ENCODE results near the gene RPS6KC1. TPM values are rescaled to one million over a fixed set of nuclear protein-coding genes. Genes with fewer than 3 reads are reported as not detected.

RPS6KC1 gene
- polyA plus RNA-seq, 1 donor (not counting 4 experiments of a cell fraction or from before 2014, with no cell fraction given): 13.0 TPM

GRCh38 chr1:213015099-213016050, 35.7 kb upstream of the RPS6KC1 start, which contains the start of gene ANGEL2:
TSS of gene ANGEL2 (minus strand) at chr1:213015867. CDS start at chr1:213015671, 196 bp downstream.
- Histone ChIP-seq H3K36me3 (ENCODE audit: control insufficient read depth in 2 of 2, extremely low read depth in 1 of 2, insufficient read depth in 2 of 2, low read length in 2 of 2) (peaks cover 0 to 5% of the 10 kb centered on the region in 2 experiments), H3K9me3 (ENCODE audit: control insufficient read depth, low read depth, low read length) (no peaks in the 10 kb centered on the region), H3K27ac (ENCODE audit: control insufficient read depth, insufficient read depth, low read length) (peak within 1 kb of the TSS; percentile 77), H3K4me3 (ENCODE audit: control insufficient read depth in 2 of 3, extremely low read depth in 1 of 3, insufficient read depth in 2 of 3, low read depth in 1 of 3, low read length in 3 of 3) (peak within 1 kb of the TSS; percentile 68 to 93 (median 84)), H3K4me2 (ENCODE audit: control insufficient read depth, extremely low read depth, insufficient read depth, low read depth, low read length) (peak within 1 kb of the TSS; percentile 74), H3K9ac (ENCODE audit: control insufficient read depth, extremely low read depth, insufficient read depth, low read length) (peak within 1 kb of the TSS; percentile 87), H3K27me3 (ENCODE audit: control insufficient read depth, extremely low read depth, insufficient read depth, low read length) (no peaks in the 10 kb centered on the region), H4K20me1 (ENCODE audit: control insufficient read depth, extremely low read depth, insufficient read depth, low read length) (no peaks in the 10 kb centered on the region), H3K79me2 (ENCODE audit: control insufficient read depth, insufficient read depth, low read length) (peaks cover 31% of the 10 kb centered on the region), H3K9me1 (ENCODE audit: control insufficient read depth, extremely low read depth, insufficient read depth, low read length) (no peaks in the 10 kb centered on the region), H3K4me1 (ENCODE audit: control insufficient read depth, extremely low read depth, insufficient read depth, low read length) (peaks cover 5% of the 10 kb centered on the region), H2AFZ (ENCODE audit: control insufficient read depth, low read length) (peak within 1 kb of the TSS; percentile 99)
- TF ChIP-seq EZH2 (IDR thresholded peaks at IDR 0.05; ENCODE audit: low read length) (no peak), CTCF (optimal IDR thresholded peaks at IDR 0.05 in 1 of 3, IDR thresholded peaks at IDR 0.05 in 1 of 3, conservative IDR thresholded peaks at IDR 0.05 in 1 of 3; ENCODE audit: extremely low read depth in 1 of 3, insufficient read depth in 2 of 3, low read length in 3 of 3) (no peak)
- FAIRE-seq: peak; percentile 62
- dilution Hi-C loops (cut with MboI; ENCODE audit: extremely low pct_ligation_motif_present, low sequenced_read_pairs): no loop called here
- DNase-seq (ENCODE audit: low read depth, low spot score): peak; percentile 77

- Histone ChIP-seq H2AFZ (ENCODE audit: control insufficient read depth, low read length) (no peak overlapping the region), H3K4me2 (ENCODE audit: control insufficient read depth, extremely low read depth, insufficient read depth, low read depth, low read length) (no peak overlapping the region), H3K4me3 (ENCODE audit: control insufficient read depth in 2 of 3, extremely low read depth in 1 of 3, insufficient read depth in 2 of 3, low read depth in 1 of 3, low read length in 3 of 3) (no peak overlapping the region), H3K27me3 (ENCODE audit: control insufficient read depth, extremely low read depth, insufficient read depth, low read length) (no peaks in the 10 kb centered on the region), H4K20me1 (ENCODE audit: control insufficient read depth, extremely low read depth, insufficient read depth, low read length) (no peaks in the 10 kb centered on the region), H3K27ac (ENCODE audit: control insufficient read depth, insufficient read depth, low read length) (no peak overlapping the region), H3K4me1 (ENCODE audit: control insufficient read depth, extremely low read depth, insufficient read depth, low read length) (peaks cover 5% of the 10 kb centered on the region), H3K79me2 (ENCODE audit: control insufficient read depth, insufficient read depth, low read length) (peaks cover 23% of the 10 kb centered on the region), H3K9me3 (ENCODE audit: control insufficient read depth, low read depth, low read length) (no peaks in the 10 kb centered on the region), H3K9me1 (ENCODE audit: control insufficient read depth, extremely low read depth, insufficient read depth, low read length) (no peaks in the 10 kb centered on the region), H3K9ac (ENCODE audit: control insufficient read depth, extremely low read depth, insufficient read depth, low read length) (no peak overlapping the region), H3K36me3 (ENCODE audit: control insufficient read depth in 2 of 2, extremely low read depth in 1 of 2, insufficient read depth in 2 of 2, low read length in 2 of 2) (no peaks in the 10 kb centered on the region)
- TF ChIP-seq EZH2 (IDR thresholded peaks at IDR 0.05; ENCODE audit: low read length): no peak
- no peak for TF ChIP-seq CTCF (optimal IDR thresholded peaks at IDR 0.05 in 1 of 3, IDR thresholded peaks at IDR 0.05 in 1 of 3, conservative IDR thresholded peaks at IDR 0.05 in 1 of 3; ENCODE audit: extremely low read depth in 1 of 3, insufficient read depth in 2 of 3, low read length in 3 of 3)
- DNase-seq (ENCODE audit: low read depth, low spot score): no peak
- dilution Hi-C loops (cut with MboI; ENCODE audit: extremely low pct_ligation_motif_present, low sequenced_read_pairs): no loop called here
- FAIRE-seq: no peak
Observed at GRCh38 chr1:213017447-213018273, 33.4 kb upstream of the RPS6KC1 start.

All from keratinocyte (primary cell).